Measurements from ENCODE around the gene PCK2. TPM values are rescaled to one million over a fixed set of nuclear protein-coding genes. Genes with fewer than 3 reads are reported as not detected.

Gene PCK2
- total RNA-seq, 2 donors from 2014 or later, result 1.8 to 10.7 TPM

GRCh38 chr14:24086193-24086955, 7.7 kb upstream of the PCK2 start:
- DNase-seq (ENCODE audit: low spot score), result no peak
- H3K27me3 ChIP-seq, result no peaks in the 10 kb centered on the region
- H3K36me3 ChIP-seq, result no peaks in the 10 kb centered on the region
- no peak for TF ChIP-seq CTCF (IDR thresholded peaks at IDR 0.05)
- H3K4me3 ChIP-seq, result no peak overlapping the region
- H3K9me3 ChIP-seq, result no peaks in the 10 kb centered on the region
- H3K27ac ChIP-seq, result no peak overlapping the region
- peaks cover 0 to 5% of the 10 kb centered on the region in 2 donors for H3K4me1 ChIP-seq

GRCh38 chr14:24087004-24087403, 7.1 kb upstream of the PCK2 start:
- Histone ChIP-seq H3K27ac (no peak overlapping the region), H3K27me3 (no peaks in the 10 kb centered on the region), H3K36me3 (no peaks in the 10 kb centered on the region), H3K9me3 (no peaks in the 10 kb centered on the region), H3K4me1 (no peaks in the 10 kb centered on the region), H3K4me3 (no peak overlapping the region)
- DNase-seq (ENCODE audit: low spot score), result no peak
- TF ChIP-seq CTCF (IDR thresholded peaks at IDR 0.05), result no peak

- no peak overlapping the region for H3K4me3 ChIP-seq
- H3K4me1 ChIP-seq, result peaks cover 0 to 1% of the 10 kb centered on the region in 2 donors
- no peak for DNase-seq (ENCODE audit: low spot score)
- no peaks in the 10 kb centered on the region for H3K9me3 ChIP-seq
- H3K27ac ChIP-seq, result no peak overlapping the region
- H3K36me3 ChIP-seq, result no peaks in the 10 kb centered on the region
- TF ChIP-seq CTCF (IDR thresholded peaks at IDR 0.05), result no peak
- no peaks in the 10 kb centered on the region for H3K27me3 ChIP-seq
These were observed 6.0 kb upstream of the PCK2 start for GRCh38 chr14:24088095-24088494.

- no peak for DNase-seq (ENCODE audit: low spot score)
- no peak for TF ChIP-seq CTCF (IDR thresholded peaks at IDR 0.05)
- Histone ChIP-seq H3K9me3 (no peaks in the 10 kb centered on the region), H3K4me3 (no peak overlapping the region), H3K4me1 (peaks cover 0 to 13% of the 10 kb centered on the region in 2 donors), H3K27me3 (no peaks in the 10 kb centered on the region), H3K27ac (no peak overlapping the region), H3K36me3 (no peaks in the 10 kb centered on the region)
These were observed 4.2 kb upstream of the PCK2 start for GRCh38 chr14:24089890-24090289.

GRCh38 chr14:24092110-24092504, 2.0 kb upstream of the PCK2 start:
- Histone ChIP-seq H3K27me3 (no peaks in the 10 kb centered on the region), H3K36me3 (no peaks in the 10 kb centered on the region), H3K27ac (no peak overlapping the region), H3K4me3 (no peak overlapping the region), H3K4me1 (peaks cover 0 to 22% of the 10 kb centered on the region in 2 donors), H3K9me3 (no peaks in the 10 kb centered on the region)
- no peak for DNase-seq (ENCODE audit: low spot score)
- TF ChIP-seq CTCF (IDR thresholded peaks at IDR 0.05), result no peak
